GM23338 (cell line): ENCODE data around the gene SPATS2. TPM values are rescaled to one million over a fixed set of nuclear protein-coding genes. Genes with fewer than 3 reads are reported as not detected.
A peak's percentile ranks its signal among the peaks of the same experiment; 100 is the strongest.

Experiments used
- ATAC-seq: fragments of 200-7000 bp; cut with Tn5 transposase; 3 replicates; pipeline ENCODE4 v1.9.1; 2020
- DNase-seq: peaks from one replicate; pipeline ENCODE4 v3.0.0-alpha.2; 2015; ENCODE audit warnings: low spot score
- H2AFZ ChIP-seq: fragments of 200-600 bp; sonication (generic); 2 replicates; pipeline ENCODE4 v1.8.0; 2016; ENCODE audit warnings: antibody characterized with exemption, mild to moderate bottlenecking, moderate library complexity
- H3F3A ChIP-seq: fragments of 200-600 bp; sonication (generic); replicated peaks from 2 replicates; pipeline ENCODE4 v1.8.0; 2017; ENCODE audit warnings: antibody characterized with exemption, mixed run types, low read depth
- H3K27ac ChIP-seq: fragments of 200-600 bp; sonication (generic); 2 replicates; pipeline ENCODE4 v1.6.1; 2016; ENCODE audit warnings: low read depth
- H3K27me3 ChIP-seq: fragments of 200-600 bp; sonication (generic); 2 replicates; pipeline ENCODE4 v1.8.0; 2016; ENCODE audit warnings: mild to moderate bottlenecking, mixed run types, moderate library complexity; ENCODE audit not compliant: insufficient read depth
- H3K36me3 ChIP-seq: fragments of 200-600 bp; sonication (generic); 2 replicates; pipeline ENCODE4 v1.8.0; 2016; ENCODE audit warnings: mild to moderate bottlenecking; ENCODE audit not compliant: insufficient read depth
- H3K4me1 ChIP-seq: fragments of 200-600 bp; sonication (generic); 2 replicates; pipeline ENCODE4 v1.8.0; 2016; ENCODE audit warnings: mild to moderate bottlenecking, moderate library complexity; ENCODE audit not compliant: insufficient read depth
- H3K4me2 ChIP-seq: fragments of 200-600 bp; sonication (generic); 2 replicates; pipeline ENCODE4 v1.7.1; 2017; ENCODE audit warnings: mixed run types
- H3K4me3 ChIP-seq: fragments of 200-600 bp; sonication (generic); 2 replicates; pipeline ENCODE4 v1.6.1; 2016; ENCODE audit warnings: mixed run types
- H3K79me2 ChIP-seq: fragments of 200-600 bp; sonication (generic); replicated peaks from 2 replicates; pipeline ENCODE4 v1.8.0; 2017; ENCODE audit warnings: mild to moderate bottlenecking; ENCODE audit not compliant: insufficient read depth
- H3K9me2 ChIP-seq: fragments of 200-600 bp; sonication (generic); 2 replicates; pipeline ENCODE4 v1.8.0; 2017; ENCODE audit not compliant: insufficient read depth
- H4K20me1 ChIP-seq: fragments of 200-600 bp; sonication (generic); replicated peaks from 2 replicates; pipeline ENCODE4 v1.8.0; 2017; ENCODE audit warnings: mild to moderate bottlenecking; ENCODE audit not compliant: insufficient read depth
- H3K27ac Mint-ChIP-seq: 2 replicates; pipeline ENCODE4 v1.8.0; 2020; ENCODE audit warnings: inconsistent platforms, mild to moderate bottlenecking, moderate library complexity, mixed read lengths
- H3K27me3 Mint-ChIP-seq: 3 replicates; pipeline ENCODE4 v1.8.0; 2022; ENCODE audit warnings: low read depth, mild to moderate bottlenecking, moderate library complexity, mixed read lengths, inconsistent platforms; ENCODE audit not compliant: insufficient read depth, poor library complexity
- H3K36me3 Mint-ChIP-seq: 3 replicates; pipeline ENCODE4 v1.8.0; 2021; ENCODE audit warnings: low read depth, mild to moderate bottlenecking, inconsistent platforms, moderate library complexity, mixed read lengths
- H3K4me1 Mint-ChIP-seq: 3 replicates; pipeline ENCODE4 v1.8.0; 2020; ENCODE audit warnings: mild to moderate bottlenecking, inconsistent platforms, mixed read lengths
- H3K4me3 Mint-ChIP-seq: 3 replicates; pipeline ENCODE4 v1.8.0; 2021; ENCODE audit warnings: moderate library complexity, mild to moderate bottlenecking, inconsistent platforms, mixed read lengths
- H3K9me3 Mint-ChIP-seq: 3 replicates; pipeline ENCODE4 v1.8.0; 2020; ENCODE audit warnings: moderate library complexity, mild to moderate bottlenecking, inconsistent platforms, mixed read lengths
- CREB1 ChIP-seq: fragments of 250-450 bp; sonication (Bioruptor Pico); IDR thresholded peaks from 2 replicates; pipeline ENCODE4 v1.5.0; 2020; ENCODE audit warnings: low read depth, mild to moderate bottlenecking, moderate library complexity
- CTCF ChIP-seq, 2 experiments: fragments of 200-600 bp in 1 of 2; sonication (generic) in 1 of 2; conservative IDR thresholded peaks; 2 replicates each; pipeline versions ENCODE4 v1.5.1 to v1.6.1; 2016 to 2017; ENCODE audit warnings: antibody characterized with exemption in 2 of 2, low read depth in 2 of 2, mild to moderate bottlenecking in 2 of 2, moderate library complexity in 1 of 2
- ETS1 ChIP-seq: IDR thresholded peaks from 2 replicates; pipeline ENCODE4 v1.6.1; 2016; ENCODE audit warnings: antibody characterized with exemption
- EZH2 ChIP-seq: fragments of 200-600 bp; sonication (generic); IDR thresholded peaks from one replicate; pipeline ENCODE4 v1.8.0; 2017; ENCODE audit warnings: antibody characterized with exemption, mild to moderate bottlenecking, low read depth; ENCODE audit not compliant: unreplicated experiment
- EZH2phosphoT487 ChIP-seq: fragments of 200-600 bp; sonication (generic); IDR thresholded peaks from one replicate; pipeline ENCODE4 v1.8.1; 2018; ENCODE audit warnings: antibody characterized with exemption; ENCODE audit not compliant: unreplicated experiment
- JUNB ChIP-seq: IDR thresholded peaks from one replicate; pipeline ENCODE4 v1.6.1; 2016; ENCODE audit warnings: antibody characterized with exemption; ENCODE audit not compliant: unreplicated experiment
- NANOG ChIP-seq: IDR thresholded peaks from 2 replicates; pipeline ENCODE4 v1.6.1; 2016; ENCODE audit warnings: antibody characterized with exemption, borderline replicate concordance
- POLR2AphosphoS5 ChIP-seq: IDR thresholded peaks from 2 replicates; pipeline ENCODE4 v1.6.1; 2016; ENCODE audit warnings: antibody characterized with exemption, low read depth
- REST ChIP-seq: IDR thresholded peaks from one replicate; pipeline ENCODE4 v1.6.1; 2018; ENCODE audit warnings: antibody characterized with exemption; ENCODE audit not compliant: unreplicated experiment
- STAT1 ChIP-seq: IDR thresholded peaks from one replicate; pipeline ENCODE4 v1.6.1; 2016; ENCODE audit warnings: antibody characterized with exemption; ENCODE audit not compliant: unreplicated experiment
- ZNF114 ChIP-seq: fragments of 250-450 bp; sonication (Bioruptor Pico); IDR thresholded peaks from 2 replicates; pipeline ENCODE4 v1.5.0; 2020; ENCODE audit warnings: mild to moderate bottlenecking, moderate library complexity
- ZNF331 ChIP-seq: fragments of 250-450 bp; sonication (Bioruptor Pico); IDR thresholded peaks from 2 replicates; pipeline ENCODE4 v1.5.0; 2020; ENCODE audit warnings: low read depth, mild to moderate bottlenecking, moderate library complexity
- ZNF462 ChIP-seq: fragments of 250-450 bp; sonication (Bioruptor Pico); IDR thresholded peaks from 2 replicates; pipeline ENCODE4 v1.5.0; 2020; ENCODE audit warnings: mild to moderate bottlenecking, moderate library complexity
- polyA plus RNA-seq: library from polyadenylated mRNA; unstranded; fragments of >200 nt; fragmentation: Nextera tagmentation; extraction: Ambion mirVana; gene quantifications from 2 replicates; pipeline ENCODE4 v1.2.1, GENCODE V29; 2016
- total RNA-seq: library from RNA; depleted of rRNA; stranded (reverse); fragments of >200 nt; shearing (Covaris generic); gene quantifications from 2 replicates; pipeline ENCODE4 v1.2.3, GENCODE V29; 2014

SPATS2 gene
- total and polyA plus RNA-seq, 2 experiments from 2014 or later: 20.6 to 61.0 TPM

GRCh38 chr12:49568442-49569162 is 201.3 kb downstream of the SPATS2 start:
- Histone ChIP-seq H2AFZ (peak overlapping the region; percentile 99), H3K79me2 (peaks cover 40% of the 10 kb centered on the region), H3K9me2 (no peaks in the 10 kb centered on the region), H3F3A (peaks cover 4% of the 10 kb centered on the region; the same call in 1 of the 2 replicates), H3K4me3 (peak overlapping the region; percentile 94), H3K27ac (peak overlapping the region; percentile 83), H4K20me1 (no peaks in the 10 kb centered on the region), H3K27me3 (no peaks in the 10 kb centered on the region), H3K4me1 (peaks cover 6% of the 10 kb centered on the region), H3K36me3 (peaks cover 3% of the 10 kb centered on the region), H3K4me2 (peak overlapping the region; percentile 99)
- Mint-ChIP-seq H3K27ac (peak overlapping the region; percentile 98), H3K27me3 (peaks cover 14% of the 10 kb centered on the region), H3K36me3 (peaks cover 38% of the 10 kb centered on the region), H3K9me3 (no peaks in the 10 kb centered on the region; the same call in 1 of the 3 replicates), H3K4me1 (0 out of 3 replicates have a peak, but pooled peaks cover 3% of the 10 kb centered on the region), H3K4me3 (peak overlapping the region; percentile 99)
- ATAC-seq (peak; percentile 38), DNase-seq (no peak)
- TF ChIP-seq CREB1 (CRISPR knock-in tag) (no peak), EZH2 (no peak), EZH2phosphoT487 (no peak), ETS1 (no peak), JUNB (no peak), CTCF (conservative IDR thresholded peaks at IDR 0.05; ENCODE audit: low read depth in 2 of 2) (no peak), STAT1 (no peak), NANOG (no peak), ZNF331 (no peak), POLR2AphosphoS5 (no peak), REST (no peak), ZNF462 (CRISPR knock-in tag) (no peak), ZNF114 (CRISPR knock-in tag) (no peak)
